Neural cell (in vitro differentiated cells): Measurements from ENCODE around the gene IL11.

ENCODE experiments used
- EP300 ChIP-seq: fragments of 450-650 bp; conservative IDR thresholded peaks from 2 replicates; pipeline ENCODE4 v1.6.1; 2014; ENCODE audit warnings: antibody characterized with exemption, mild to moderate bottlenecking, moderate library complexity; ENCODE audit not compliant: poor library complexity, severe bottlenecking
- EZH2 ChIP-seq: fragments of 200-600, 300-800 bp; shearing (Covaris generic), sonication (generic); IDR thresholded peaks from 2 replicates; pipeline ENCODE4 v1.6.1; 2014; ENCODE audit warnings: antibody characterized with exemption, low read length, borderline replicate concordance, mild to moderate bottlenecking; ENCODE audit not compliant: insufficient read depth, poor library complexity, severe bottlenecking
- MXI1 ChIP-seq: fragments of 450-650 bp; conservative IDR thresholded peaks from 2 replicates; pipeline ENCODE4 v1.6.1; 2014; ENCODE audit warnings: antibody characterized with exemption, mild to moderate bottlenecking; ENCODE audit not compliant: poor library complexity, severe bottlenecking
- POLR2AphosphoS5 ChIP-seq: IDR thresholded peaks from 2 replicates; pipeline ENCODE4 v1.6.1; 2012
- RAD21 ChIP-seq: fragments of 450-650 bp; conservative IDR thresholded peaks from 2 replicates; pipeline ENCODE4 v1.6.1; 2014; ENCODE audit warnings: antibody characterized with exemption, mild to moderate bottlenecking, moderate library complexity
- TF ChIP-seq, protein P1 (sequence below): fragments of 450-650 bp; IDR thresholded peaks from 2 replicates; pipeline ENCODE4 v1.5.1; 2014; ENCODE audit warnings: antibody characterized with exemption, mild to moderate bottlenecking, moderate library complexity; ENCODE audit not compliant: poor library complexity, severe bottlenecking
- TF ChIP-seq, protein P2 (sequence below): IDR thresholded peaks from 2 replicates; pipeline ENCODE4 v1.6.1; 2012; ENCODE audit warnings: borderline replicate concordance

DNA sequence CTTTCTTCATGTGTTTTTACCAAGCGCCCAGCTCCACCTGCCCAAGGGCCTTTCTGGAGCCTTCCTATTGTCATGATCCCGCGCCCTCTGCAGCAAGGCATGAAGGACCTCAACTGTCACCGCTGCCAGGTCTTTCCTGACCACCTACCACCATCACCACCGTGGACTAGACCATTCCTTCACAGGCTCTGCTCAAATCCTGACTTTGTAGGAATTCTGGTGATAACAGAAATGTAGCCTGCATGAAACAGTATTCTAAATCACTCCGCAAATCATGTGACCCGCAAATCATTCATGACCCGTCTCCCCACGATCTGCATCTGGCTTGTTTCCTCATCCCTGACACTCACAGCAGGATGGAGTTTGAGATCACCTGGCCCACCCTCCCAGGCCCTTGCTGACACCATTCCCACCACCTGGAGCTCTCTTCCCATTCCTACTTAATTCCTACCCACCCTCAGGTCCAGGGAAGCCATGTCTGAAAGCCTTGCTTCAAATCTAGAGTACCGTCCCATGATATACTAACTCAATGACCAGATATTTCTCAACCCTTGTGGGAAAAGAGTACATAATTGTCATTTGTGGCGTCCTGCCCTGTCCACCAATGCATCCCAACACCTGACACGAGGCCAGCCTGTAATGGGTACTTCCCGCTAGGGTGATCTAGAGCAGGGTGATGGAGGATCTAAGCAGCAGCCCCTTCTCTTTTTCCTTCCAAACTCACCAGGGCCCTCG lies 36.0 kb upstream of the IL11 start:
- TF ChIP-seq, protein P1, sequence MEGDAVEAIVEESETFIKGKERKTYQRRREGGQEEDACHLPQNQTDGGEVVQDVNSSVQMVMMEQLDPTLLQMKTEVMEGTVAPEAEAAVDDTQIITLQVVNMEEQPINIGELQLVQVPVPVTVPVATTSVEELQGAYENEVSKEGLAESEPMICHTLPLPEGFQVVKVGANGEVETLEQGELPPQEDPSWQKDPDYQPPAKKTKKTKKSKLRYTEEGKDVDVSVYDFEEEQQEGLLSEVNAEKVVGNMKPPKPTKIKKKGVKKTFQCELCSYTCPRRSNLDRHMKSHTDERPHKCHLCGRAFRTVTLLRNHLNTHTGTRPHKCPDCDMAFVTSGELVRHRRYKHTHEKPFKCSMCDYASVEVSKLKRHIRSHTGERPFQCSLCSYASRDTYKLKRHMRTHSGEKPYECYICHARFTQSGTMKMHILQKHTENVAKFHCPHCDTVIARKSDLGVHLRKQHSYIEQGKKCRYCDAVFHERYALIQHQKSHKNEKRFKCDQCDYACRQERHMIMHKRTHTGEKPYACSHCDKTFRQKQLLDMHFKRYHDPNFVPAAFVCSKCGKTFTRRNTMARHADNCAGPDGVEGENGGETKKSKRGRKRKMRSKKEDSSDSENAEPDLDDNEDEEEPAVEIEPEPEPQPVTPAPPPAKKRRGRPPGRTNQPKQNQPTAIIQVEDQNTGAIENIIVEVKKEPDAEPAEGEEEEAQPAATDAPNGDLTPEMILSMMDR = no peak
- no peak for TF ChIP-seq EZH2
- TF ChIP-seq MXI1 = no peak
- no peak for TF ChIP-seq POLR2AphosphoS5
- no peak for TF ChIP-seq RAD21
- TF ChIP-seq, protein P2, sequence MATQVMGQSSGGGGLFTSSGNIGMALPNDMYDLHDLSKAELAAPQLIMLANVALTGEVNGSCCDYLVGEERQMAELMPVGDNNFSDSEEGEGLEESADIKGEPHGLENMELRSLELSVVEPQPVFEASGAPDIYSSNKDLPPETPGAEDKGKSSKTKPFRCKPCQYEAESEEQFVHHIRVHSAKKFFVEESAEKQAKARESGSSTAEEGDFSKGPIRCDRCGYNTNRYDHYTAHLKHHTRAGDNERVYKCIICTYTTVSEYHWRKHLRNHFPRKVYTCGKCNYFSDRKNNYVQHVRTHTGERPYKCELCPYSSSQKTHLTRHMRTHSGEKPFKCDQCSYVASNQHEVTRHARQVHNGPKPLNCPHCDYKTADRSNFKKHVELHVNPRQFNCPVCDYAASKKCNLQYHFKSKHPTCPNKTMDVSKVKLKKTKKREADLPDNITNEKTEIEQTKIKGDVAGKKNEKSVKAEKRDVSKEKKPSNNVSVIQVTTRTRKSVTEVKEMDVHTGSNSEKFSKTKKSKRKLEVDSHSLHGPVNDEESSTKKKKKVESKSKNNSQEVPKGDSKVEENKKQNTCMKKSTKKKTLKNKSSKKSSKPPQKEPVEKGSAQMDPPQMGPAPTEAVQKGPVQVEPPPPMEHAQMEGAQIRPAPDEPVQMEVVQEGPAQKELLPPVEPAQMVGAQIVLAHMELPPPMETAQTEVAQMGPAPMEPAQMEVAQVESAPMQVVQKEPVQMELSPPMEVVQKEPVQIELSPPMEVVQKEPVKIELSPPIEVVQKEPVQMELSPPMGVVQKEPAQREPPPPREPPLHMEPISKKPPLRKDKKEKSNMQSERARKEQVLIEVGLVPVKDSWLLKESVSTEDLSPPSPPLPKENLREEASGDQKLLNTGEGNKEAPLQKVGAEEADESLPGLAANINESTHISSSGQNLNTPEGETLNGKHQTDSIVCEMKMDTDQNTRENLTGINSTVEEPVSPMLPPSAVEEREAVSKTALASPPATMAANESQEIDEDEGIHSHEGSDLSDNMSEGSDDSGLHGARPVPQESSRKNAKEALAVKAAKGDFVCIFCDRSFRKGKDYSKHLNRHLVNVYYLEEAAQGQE = no peak
- no peak for TF ChIP-seq EP300
